HCT116 (cell line): ENCODE data around the gene SLC6A6. TPM values are rescaled to one million over a fixed set of nuclear protein-coding genes. Genes with fewer than 3 reads are reported as not detected.
A peak's percentile ranks its signal among the peaks of the same experiment; 100 is the strongest.

Source experiments
- CTCF ChIP-seq, 3 experiments: fragments of 200-600 bp in 1 of 3; sonication (generic) in 1 of 3; IDR thresholded peaks in 2 of 3; conservative IDR thresholded peaks in 1 of 3; 2 replicates each; pipeline ENCODE4 v1.5.1; 2012 to 2017; ENCODE audit warnings: low read depth in 2 of 3, low read length in 2 of 3, antibody characterized with exemption in 1 of 3, borderline replicate concordance in 1 of 3, control low read depth in 1 of 3, mild to moderate bottlenecking in 1 of 3, mixed read lengths in 1 of 3, mixed run types in 1 of 3, moderate library complexity in 1 of 3; ENCODE audit not compliant: insufficient read depth in 1 of 3
- EZH2 ChIP-seq: fragments of 200-600 bp; sonication (generic); IDR thresholded peaks from 2 replicates; pipeline ENCODE4 v1.6.1; 2017; ENCODE audit warnings: antibody characterized with exemption, mixed run types
- EZH2phosphoT487 ChIP-seq: fragments of 200-600 bp; IDR thresholded peaks from 2 replicates; pipeline ENCODE4 v1.6.1; 2018; ENCODE audit warnings: antibody characterized with exemption, borderline replicate concordance
- FOSL1 ChIP-seq: IDR thresholded peaks from 2 replicates; pipeline ENCODE4 v1.6.1; 2012; ENCODE audit warnings: low read depth
- JUND ChIP-seq: IDR thresholded peaks from 2 replicates; pipeline ENCODE4 v1.6.1; 2012
- MAX ChIP-seq: IDR thresholded peaks from 2 replicates; pipeline ENCODE4 v1.6.1; 2012
- POLR2A ChIP-seq: IDR thresholded peaks from 2 replicates; pipeline ENCODE4 v1.7.0; 2011; ENCODE audit warnings: borderline replicate concordance; ENCODE audit not compliant: insufficient read depth, insufficient read length; ENCODE audit errors: extremely low read depth
- POLR2AphosphoS5 ChIP-seq: IDR thresholded peaks from 2 replicates; pipeline ENCODE4 v1.6.1; 2011; ENCODE audit warnings: mild to moderate bottlenecking, low read depth, low read length, moderate library complexity
- SIN3A ChIP-seq: IDR thresholded peaks from 2 replicates; pipeline ENCODE4 v1.6.1; 2012; ENCODE audit warnings: low read depth
- SRF ChIP-seq: IDR thresholded peaks from 2 replicates; pipeline ENCODE4 v1.6.1; 2012; ENCODE audit warnings: low read depth
- YY1 ChIP-seq: IDR thresholded peaks from 2 replicates; pipeline ENCODE4 v1.6.1; 2011; ENCODE audit warnings: low read length, low read depth, moderate library complexity, mild to moderate bottlenecking; ENCODE audit not compliant: insufficient replicate concordance; ENCODE audit errors: extremely low read depth
- ZBTB33 ChIP-seq: IDR thresholded peaks from 2 replicates; pipeline ENCODE4 v1.6.1; 2011; ENCODE audit warnings: mild to moderate bottlenecking, low read length, moderate library complexity; ENCODE audit not compliant: insufficient replicate concordance; ENCODE audit errors: extremely low read depth
- ZNF274 ChIP-seq: fragments of 200-500 bp; sonication (Bioruptor generic); IDR thresholded peaks from 2 replicates; pipeline ENCODE4 v1.6.1; 2014; ENCODE audit warnings: mild to moderate bottlenecking, low read depth, low read length, inconsistent platforms
- total RNA-seq: library from RNA; stranded (reverse); gene quantifications from one replicate; pipeline ENCODE4 v1.2.1, GENCODE V29; 2021; ENCODE audit not compliant: unreplicated experiment

SLC6A6 gene
- total RNA-seq, 1 experiment from 2014 or later = 36.3 TPM

GRCh38 chr3:14452740-14453710 lies 50.6 kb downstream of the SLC6A6 start (continued):
- TF ChIP-seq ZBTB33 (no peak), JUND (peak; percentile 67), POLR2A (no peak), ZNF274 (no peak), POLR2AphosphoS5 (no peak; the same call in 1 of the 2 replicates), FOSL1 (peak; percentile 65), MAX (no peak; the same call in none of the 2 replicates), EZH2 (no peak), SIN3A (peak; percentile 70), YY1 (no peak), CTCF (IDR thresholded peaks at IDR 0.05 in 2 of 3, conservative IDR thresholded peaks at IDR 0.05 in 1 of 3; ENCODE audit: borderline replicate concordance in 1 of 3, insufficient read depth in 1 of 3, low read depth in 2 of 3, low read length in 2 of 3) (no peak), SRF (no peak), EZH2phosphoT487 (no peak)
